H9 (cell line): ENCODE measurements around the gene LRRC8C. TPM values are rescaled to one million over a fixed set of nuclear protein-coding genes. Genes with fewer than 3 reads are reported as not detected.

Source experiments
- DNase-seq: peaks from one replicate; pipeline ENCODE4 v3.0.0-alpha.2; 2017
- H2AFZ ChIP-seq: one replicate; pipeline ENCODE4 v1.6.1; 2013; ENCODE audit warnings: mild to moderate bottlenecking, low read length, control low read depth, moderate library complexity
- H2AK5ac ChIP-seq: 2 replicates; pipeline ENCODE4 v1.6.1; 2013; ENCODE audit warnings: low read length, control low read depth, mixed read lengths; ENCODE audit not compliant: insufficient read length
- H2BK120ac ChIP-seq: one replicate; pipeline ENCODE4 v1.6.1; 2013; ENCODE audit warnings: low read depth, mild to moderate bottlenecking, low read length, control low read depth, inconsistent platforms; ENCODE audit not compliant: poor library complexity, severe bottlenecking
- H2BK12ac ChIP-seq: 2 replicates; pipeline ENCODE4 v1.6.1; 2013; ENCODE audit warnings: low read length, control low read depth, mixed read lengths, low read depth; ENCODE audit not compliant: insufficient read length
- H2BK15ac ChIP-seq: 2 replicates; pipeline ENCODE4 v1.6.1; 2013; ENCODE audit warnings: low read depth, low read length, control low read depth
- H2BK20ac ChIP-seq: one replicate; pipeline ENCODE4 v1.6.1; 2013; ENCODE audit warnings: low read depth, mild to moderate bottlenecking, low read length, control low read depth, inconsistent platforms; ENCODE audit not compliant: poor library complexity, severe bottlenecking
- H2BK5ac ChIP-seq: 2 replicates; pipeline ENCODE4 v1.6.1; 2013; ENCODE audit warnings: low read length, control low read depth, mixed read lengths; ENCODE audit not compliant: insufficient read length
- H3K14ac ChIP-seq: 2 replicates; pipeline ENCODE4 v1.6.1; 2013; ENCODE audit warnings: low read length, control low read depth; ENCODE audit not compliant: insufficient read depth
- H3K18ac ChIP-seq: 2 replicates; pipeline ENCODE4 v1.6.1; 2013; ENCODE audit warnings: low read depth, mild to moderate bottlenecking, mixed read lengths, low read length, control low read depth; ENCODE audit not compliant: insufficient read length
- H3K23ac ChIP-seq: 2 replicates; pipeline ENCODE4 v1.6.1; 2013; ENCODE audit warnings: low read length, control low read depth, mixed read lengths, low read depth; ENCODE audit not compliant: insufficient read length
- H3K23me2 ChIP-seq: 2 replicates; pipeline ENCODE4 v1.6.1; 2013; ENCODE audit warnings: low read depth, mild to moderate bottlenecking, mixed read lengths, low read length, control low read depth; ENCODE audit not compliant: insufficient read length, poor library complexity, severe bottlenecking
- H3K27ac ChIP-seq: 2 replicates; pipeline ENCODE4 v1.5.1; 2013; ENCODE audit warnings: low read length, control low read depth, mixed read lengths, low read depth; ENCODE audit not compliant: insufficient read length
- H3K27me3 ChIP-seq: 2 replicates; pipeline ENCODE4 v1.6.1; 2013; ENCODE audit warnings: low read length, control low read depth, inconsistent platforms; ENCODE audit not compliant: insufficient read depth
- H3K4ac ChIP-seq: 2 replicates; pipeline ENCODE4 v1.6.1; 2013; ENCODE audit warnings: low read depth, mild to moderate bottlenecking, control low read depth, inconsistent platforms, low read length, moderate library complexity
- H3K4me1 ChIP-seq: 2 replicates; pipeline ENCODE4 v1.6.1; 2013; ENCODE audit warnings: low read length, control low read depth, inconsistent platforms; ENCODE audit not compliant: insufficient read depth
- H3K4me2 ChIP-seq: 2 replicates; pipeline ENCODE4 v1.6.1; 2013; ENCODE audit warnings: low read length, control low read depth, mixed read lengths; ENCODE audit not compliant: insufficient read length, insufficient read depth
- H3K56ac ChIP-seq: 2 replicates; pipeline ENCODE4 v1.6.1; 2013; ENCODE audit warnings: low read depth, mild to moderate bottlenecking, mixed read lengths, low read length, control low read depth; ENCODE audit not compliant: insufficient read length
- H3K79me1 ChIP-seq: 2 replicates; pipeline ENCODE4 v1.6.1; 2013; ENCODE audit warnings: low read depth, mild to moderate bottlenecking, moderate library complexity, low read length, control low read depth, inconsistent platforms; ENCODE audit not compliant: insufficient read depth, poor library complexity, severe bottlenecking
- H3K79me2 ChIP-seq: 2 replicates; pipeline ENCODE4 v1.6.1; 2013; ENCODE audit warnings: low read length, control low read depth, inconsistent platforms; ENCODE audit not compliant: insufficient read depth
- H3K9ac ChIP-seq: 2 replicates; pipeline ENCODE4 v1.6.1; 2013; ENCODE audit warnings: low read length, control low read depth, mixed read lengths; ENCODE audit not compliant: insufficient read length; ENCODE audit errors: extremely low read depth
- H3K9me3 ChIP-seq: one replicate; pipeline ENCODE4 v1.6.1; 2013; ENCODE audit warnings: low read depth, low read length, inconsistent platforms; ENCODE audit not compliant: control insufficient read depth
- H3T11ph ChIP-seq: one replicate; pipeline ENCODE4 v1.6.1; 2013; ENCODE audit warnings: mild to moderate bottlenecking, low read length, control low read depth, inconsistent platforms
- H4K20me1 ChIP-seq: one replicate; pipeline ENCODE4 v1.6.1; 2013; ENCODE audit not compliant: control insufficient read depth, insufficient read length, insufficient read depth
- H4K5ac ChIP-seq: 2 replicates; pipeline ENCODE4 v1.6.1; 2013; ENCODE audit warnings: low read depth, mild to moderate bottlenecking, mixed read lengths, low read length, control low read depth; ENCODE audit not compliant: insufficient read length
- H4K8ac ChIP-seq: replicated peaks from 2 replicates; pipeline ENCODE4 v1.6.1; 2013; ENCODE audit warnings: low read length, control low read depth, mixed read lengths, low read depth; ENCODE audit not compliant: insufficient read length
- H4K91ac ChIP-seq: 2 replicates; pipeline ENCODE4 v1.6.1; 2013; ENCODE audit warnings: low read depth, mild to moderate bottlenecking, moderate library complexity, mixed read lengths, low read length, control low read depth; ENCODE audit not compliant: insufficient read length
- H3K27ac Mint-ChIP-seq, 3 experiments: 2 replicates in 2 of 3; 3 replicates in 1 of 3; pipeline ENCODE4 v1.8.0; 2020 to 2021; ENCODE audit warnings: mixed read lengths in 3 of 3, mild to moderate bottlenecking in 1 of 3, moderate library complexity in 1 of 3
- H3K27me3 Mint-ChIP-seq: 2 replicates; pipeline ENCODE4 v1.8.0; 2021; ENCODE audit warnings: low read depth, mild to moderate bottlenecking, moderate library complexity, mixed read lengths
- H3K36me3 Mint-ChIP-seq, 3 experiments: 2 replicates in 2 of 3; 3 replicates in 1 of 3; pipeline ENCODE4 v1.8.0; 2020 to 2021; ENCODE audit warnings: low read depth in 3 of 3, mixed read lengths in 3 of 3; ENCODE audit not compliant: insufficient read depth in 1 of 3
- H3K4me1 Mint-ChIP-seq, 2 experiments: 2 replicates each; pipeline ENCODE4 v1.8.0; 2020; ENCODE audit warnings: mixed read lengths in 2 of 2
- H3K4me3 Mint-ChIP-seq, 2 experiments: 2 replicates in 1 of 2; 3 replicates in 1 of 2; pipeline ENCODE4 v1.8.0; 2020 to 2021; ENCODE audit warnings: mild to moderate bottlenecking in 2 of 2, mixed read lengths in 2 of 2, moderate library complexity in 1 of 2
- H3K9me3 Mint-ChIP-seq, 2 experiments: 2 replicates in 1 of 2; 3 replicates in 1 of 2; pipeline ENCODE4 v1.8.0; 2020; ENCODE audit warnings: mild to moderate bottlenecking in 2 of 2, mixed read lengths in 2 of 2, moderate library complexity in 1 of 2
- total RNA-seq: library from RNA; stranded (reverse); gene quantifications from 2 replicates; pipeline ENCODE4 v1.2.1, GENCODE V29; 2021
- TF ChIP-seq, protein P1 (sequence below): fragments of 200-600 bp; sonication (generic); conservative IDR thresholded peaks from 3 replicates; pipeline ENCODE4 v1.8.0; 2021; ENCODE audit warnings: antibody characterized with exemption, mild to moderate bottlenecking

The LRRC8C gene
- total RNA-seq, 1 experiment from 2014 or later: 1.9 TPM

DNA sequence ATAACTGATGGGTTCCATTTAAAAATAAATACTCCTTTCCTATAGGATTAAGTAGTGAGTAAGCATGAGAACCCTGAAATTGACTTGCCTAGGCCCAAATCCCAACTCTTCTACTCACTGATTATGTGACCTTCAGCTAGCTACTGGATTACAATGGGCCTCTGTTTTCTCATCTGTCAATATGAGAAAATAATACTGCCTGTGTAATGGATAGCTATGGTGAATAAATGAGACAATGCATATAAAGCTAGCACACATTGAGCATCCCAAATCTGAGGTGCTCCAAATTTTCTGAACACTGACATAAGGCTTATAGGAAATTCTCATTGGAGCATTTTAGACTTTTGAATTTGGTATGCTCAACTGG is 5.3 kb upstream of the LRRC8C start:
- H3K18ac ChIP-seq: no peak overlapping the region
- H3K23ac ChIP-seq: no peak overlapping the region
- H4K5ac ChIP-seq: no peak overlapping the region
- H2BK5ac ChIP-seq: no peak overlapping the region
- no peak overlapping the region for H2BK15ac ChIP-seq
- H2AK5ac ChIP-seq: no peak overlapping the region
- H3K27ac Mint-ChIP-seq: no peak overlapping the region
- H4K8ac ChIP-seq: no peak overlapping the region
- no peak overlapping the region for H3K4me3 Mint-ChIP-seq
- TF ChIP-seq, protein P1, sequence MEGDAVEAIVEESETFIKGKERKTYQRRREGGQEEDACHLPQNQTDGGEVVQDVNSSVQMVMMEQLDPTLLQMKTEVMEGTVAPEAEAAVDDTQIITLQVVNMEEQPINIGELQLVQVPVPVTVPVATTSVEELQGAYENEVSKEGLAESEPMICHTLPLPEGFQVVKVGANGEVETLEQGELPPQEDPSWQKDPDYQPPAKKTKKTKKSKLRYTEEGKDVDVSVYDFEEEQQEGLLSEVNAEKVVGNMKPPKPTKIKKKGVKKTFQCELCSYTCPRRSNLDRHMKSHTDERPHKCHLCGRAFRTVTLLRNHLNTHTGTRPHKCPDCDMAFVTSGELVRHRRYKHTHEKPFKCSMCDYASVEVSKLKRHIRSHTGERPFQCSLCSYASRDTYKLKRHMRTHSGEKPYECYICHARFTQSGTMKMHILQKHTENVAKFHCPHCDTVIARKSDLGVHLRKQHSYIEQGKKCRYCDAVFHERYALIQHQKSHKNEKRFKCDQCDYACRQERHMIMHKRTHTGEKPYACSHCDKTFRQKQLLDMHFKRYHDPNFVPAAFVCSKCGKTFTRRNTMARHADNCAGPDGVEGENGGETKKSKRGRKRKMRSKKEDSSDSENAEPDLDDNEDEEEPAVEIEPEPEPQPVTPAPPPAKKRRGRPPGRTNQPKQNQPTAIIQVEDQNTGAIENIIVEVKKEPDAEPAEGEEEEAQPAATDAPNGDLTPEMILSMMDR: no peak
- no peak overlapping the region for H4K91ac ChIP-seq
- no peaks in the 10 kb centered on the region for H3K36me3 Mint-ChIP-seq
- H2BK20ac ChIP-seq: no peak overlapping the region
- no peak overlapping the region for H3K14ac ChIP-seq
- H3K4me2 ChIP-seq: no peak overlapping the region
- peaks cover 21% of the 10 kb centered on the region for H3K27me3 Mint-ChIP-seq
- H3T11ph ChIP-seq: no peak overlapping the region
- no peaks in the 10 kb centered on the region for H3K9me3 Mint-ChIP-seq
- no peaks in the 10 kb centered on the region for H3K79me2 ChIP-seq
- H3K4me1 ChIP-seq: no peaks in the 10 kb centered on the region
- H3K27ac ChIP-seq: no peak overlapping the region
- no peak overlapping the region for H2AFZ ChIP-seq
- no peak overlapping the region for H3K56ac ChIP-seq
- H3K23me2 ChIP-seq: peaks cover 8% of the 10 kb centered on the region
- H2BK120ac ChIP-seq: no peak overlapping the region
- H4K20me1 ChIP-seq: no peaks in the 10 kb centered on the region
- no peaks in the 10 kb centered on the region for H3K27me3 ChIP-seq
- no peak overlapping the region for H3K9ac ChIP-seq
- H3K4me1 Mint-ChIP-seq: peaks cover 9 to 14% of the 10 kb centered on the region in 2 experiments
- no peaks in the 10 kb centered on the region for H3K9me3 ChIP-seq
- no peaks in the 10 kb centered on the region for H3K79me1 ChIP-seq
- DNase-seq: no peak
- no peak overlapping the region for H2BK12ac ChIP-seq
- H3K4ac ChIP-seq: no peak overlapping the region
